Measurements from ENCODE around the gene PROC.

- TF ChIP-seq CTCF (IDR thresholded peaks at IDR 0.05; ENCODE audit: insufficient read depth, low read length, poor library complexity, severe bottlenecking) = no peak
- TF ChIP-seq EZH2phosphoT487 (conservative IDR thresholded peaks at IDR 0.05; ENCODE audit: low read length) = no peak
Observed at GRCh38 chr2:127400533-127400896, 17.7 kb upstream of the PROC start.

Measured in SU-DHL-6 (cell line).